ENCODE results near the gene CNKSR3.

Gene CNKSR3

GRCh38 chr6:154367839-154368695 is 142.4 kb downstream of the CNKSR3 start:
- H3K27ac Mint-ChIP-seq, result no peak overlapping the region
- no peaks in the 10 kb centered on the region for H3K4me1 Mint-ChIP-seq
- H3K36me3 Mint-ChIP-seq, result no peaks in the 10 kb centered on the region
- no peak overlapping the region for H3K4me3 Mint-ChIP-seq
- no peak for ATAC-seq
- no peaks in the 10 kb centered on the region for H3K9me3 Mint-ChIP-seq
- H3K27me3 Mint-ChIP-seq, result no peaks in the 10 kb centered on the region

GRCh38 chr6:154367336-154367735 is 143.1 kb downstream of the CNKSR3 start:
- Mint-ChIP-seq H3K4me1 (no peaks in the 10 kb centered on the region), H3K4me3 (no peak overlapping the region), H3K27me3 (no peaks in the 10 kb centered on the region), H3K9me3 (no peaks in the 10 kb centered on the region), H3K36me3 (no peaks in the 10 kb centered on the region), H3K27ac (no peak overlapping the region)
- no peak for ATAC-seq

- Mint-ChIP-seq H3K27ac (no peak overlapping the region), H3K27me3 (no peaks in the 10 kb centered on the region), H3K36me3 (no peaks in the 10 kb centered on the region), H3K9me3 (no peaks in the 10 kb centered on the region), H3K4me1 (peaks cover 17% of the 10 kb centered on the region), H3K4me3 (no peak overlapping the region)
- no peak for ATAC-seq
Measured at GRCh38 chr6:154363821-154364220, 146.7 kb downstream of the CNKSR3 start.

- Mint-ChIP-seq H3K36me3 (no peaks in the 10 kb centered on the region), H3K27ac (no peak overlapping the region), H3K4me1 (peaks cover 30% of the 10 kb centered on the region), H3K27me3 (no peaks in the 10 kb centered on the region), H3K9me3 (no peaks in the 10 kb centered on the region), H3K4me3 (no peak overlapping the region)
- ATAC-seq, result no peak
Measured at GRCh38 chr6:154361476-154361875, 149.0 kb downstream of the CNKSR3 start.

- no peak overlapping the region for H3K27ac Mint-ChIP-seq
- ATAC-seq, result no peak
- no peaks in the 10 kb centered on the region for H3K9me3 Mint-ChIP-seq
- no peaks in the 10 kb centered on the region for H3K27me3 Mint-ChIP-seq
- no peak overlapping the region for H3K4me3 Mint-ChIP-seq
- no peaks in the 10 kb centered on the region for H3K36me3 Mint-ChIP-seq
- peaks cover 40% of the 10 kb centered on the region for H3K4me1 Mint-ChIP-seq
Measured at GRCh38 chr6:154360476-154360875, 150.0 kb downstream of the CNKSR3 start.

- Mint-ChIP-seq H3K9me3 (peaks cover 3% of the 10 kb centered on the region), H3K4me1 (peaks cover 48% of the 10 kb centered on the region), H3K36me3 (peaks cover under 1% of the 10 kb centered on the region), H3K27ac (no peak overlapping the region), H3K27me3 (no peaks in the 10 kb centered on the region), H3K4me3 (no peak overlapping the region)
- no peak for ATAC-seq
Measured at GRCh38 chr6:154359679-154360078, 150.8 kb downstream of the CNKSR3 start.

- H3K9me3 Mint-ChIP-seq, result peaks cover 8% of the 10 kb centered on the region
- H3K4me3 Mint-ChIP-seq, result peak overlapping the region; percentile 57
- H3K36me3 Mint-ChIP-seq, result peaks cover 5% of the 10 kb centered on the region
- H3K27ac Mint-ChIP-seq, result no peak overlapping the region
- peaks cover 53% of the 10 kb centered on the region for H3K4me1 Mint-ChIP-seq
- no peaks in the 10 kb centered on the region for H3K27me3 Mint-ChIP-seq
- ATAC-seq, result no peak
Measured at GRCh38 chr6:154359161-154359574, 151.3 kb downstream of the CNKSR3 start.

GRCh38 chr6:154358019-154358545 is 152.4 kb downstream of the CNKSR3 start:
- peaks cover 11% of the 10 kb centered on the region for H3K9me3 Mint-ChIP-seq
- no peaks in the 10 kb centered on the region for H3K27me3 Mint-ChIP-seq
- H3K4me1 Mint-ChIP-seq, result peaks cover 60% of the 10 kb centered on the region
- H3K27ac Mint-ChIP-seq, result no peak overlapping the region
- ATAC-seq, result no peak
- H3K4me3 Mint-ChIP-seq, result no peak overlapping the region
- peaks cover 5% of the 10 kb centered on the region for H3K36me3 Mint-ChIP-seq

- H3K27ac Mint-ChIP-seq, result peak within 1 kb of the TSS; percentile 72
- ATAC-seq, result no peak
- peak within 1 kb of the TSS; percentile 42 for H3K4me3 Mint-ChIP-seq
- peaks cover 11% of the 10 kb centered on the region for H3K9me3 Mint-ChIP-seq
- peaks cover 5% of the 10 kb centered on the region for H3K36me3 Mint-ChIP-seq
- H3K4me1 Mint-ChIP-seq, result peaks cover 72% of the 10 kb centered on the region
- no peaks in the 10 kb centered on the region for H3K27me3 Mint-ChIP-seq
Measured at GRCh38 chr6:154356690-154357089, 153.8 kb downstream of the CNKSR3 start, which contains the start of gene IPCEF1. IPCEF1 (minus strand) TSS chr6:154356803; CDS start chr6:154265947, 90,856 bp downstream.

- Mint-ChIP-seq H3K36me3 (peaks cover 5% of the 10 kb centered on the region), H3K27me3 (no peaks in the 10 kb centered on the region), H3K4me3 (peak overlapping the region; percentile 42), H3K4me1 (peaks cover 72% of the 10 kb centered on the region), H3K9me3 (peaks cover 11% of the 10 kb centered on the region), H3K27ac (peak overlapping the region; percentile 72)
- ATAC-seq, result no peak
Measured at GRCh38 chr6:154356113-154356512, 154.4 kb downstream of the CNKSR3 start.

GRCh38 chr6:154354265-154354777 is 156.2 kb downstream of the CNKSR3 start:
- ATAC-seq, result no peak
- peaks cover 62% of the 10 kb centered on the region for H3K4me1 Mint-ChIP-seq
- peaks cover 11% of the 10 kb centered on the region for H3K9me3 Mint-ChIP-seq
- H3K27ac Mint-ChIP-seq, result peak overlapping the region; percentile 72
- H3K27me3 Mint-ChIP-seq, result no peaks in the 10 kb centered on the region
- peak overlapping the region; percentile 60 for H3K4me3 Mint-ChIP-seq
- H3K36me3 Mint-ChIP-seq, result peaks cover 5% of the 10 kb centered on the region

GRCh38 chr6:154353626-154354025 is 156.9 kb downstream of the CNKSR3 start:
- no peak for ATAC-seq

GRCh38 chr6:154352898-154353585 is 157.4 kb downstream of the CNKSR3 start:
- Mint-ChIP-seq H3K4me1 (peaks cover 51% of the 10 kb centered on the region), H3K36me3 (peaks cover 5% of the 10 kb centered on the region), H3K9me3 (peaks cover 11% of the 10 kb centered on the region), H3K27ac (peak overlapping the region; percentile 67), H3K27me3 (no peaks in the 10 kb centered on the region), H3K4me3 (peak overlapping the region; percentile 56)
- ATAC-seq, result peak; percentile 87

More at GRCh38 chr6:154353626-154354025, 156.9 kb downstream of the CNKSR3 start:
- Mint-ChIP-seq H3K9me3 (peaks cover 11% of the 10 kb centered on the region), H3K27me3 (no peaks in the 10 kb centered on the region), H3K27ac (peak overlapping the region; percentile 72), H3K4me3 (no peak overlapping the region), H3K4me1 (peaks cover 55% of the 10 kb centered on the region), H3K36me3 (peaks cover 5% of the 10 kb centered on the region)

- Mint-ChIP-seq H3K27ac (no peak overlapping the region), H3K36me3 (peaks cover 5% of the 10 kb centered on the region), H3K9me3 (peaks cover 11% of the 10 kb centered on the region), H3K4me1 (peaks cover 32% of the 10 kb centered on the region), H3K4me3 (no peak overlapping the region), H3K27me3 (no peaks in the 10 kb centered on the region)
- ATAC-seq, result no peak
Measured at GRCh38 chr6:154350293-154350692, 160.2 kb downstream of the CNKSR3 start.

GRCh38 chr6:154347981-154348380 is 162.5 kb downstream of the CNKSR3 start:
- H3K27ac Mint-ChIP-seq, result no peak overlapping the region
- no peak for ATAC-seq
- peaks cover 12% of the 10 kb centered on the region for H3K4me1 Mint-ChIP-seq
- H3K27me3 Mint-ChIP-seq, result no peaks in the 10 kb centered on the region
- no peaks in the 10 kb centered on the region for H3K36me3 Mint-ChIP-seq
- peaks cover 3% of the 10 kb centered on the region for H3K9me3 Mint-ChIP-seq
- no peak overlapping the region for H3K4me3 Mint-ChIP-seq

Data from stimulated activated memory B cell treated with anti-CD40 and anti-IgM and Interleukin-4, amounts not matched to agents 10 μg/mL and 1 μg/mL and 100 μg/mL, for 72 hours (primary cell).